ENCODE measurements around the gene LMF1. TPM values are rescaled to one million over a fixed set of nuclear protein-coding genes. Genes with fewer than 3 reads are reported as not detected.

LMF1 gene
- total RNA-seq, 1 donor from 2014 or later: 21.4 TPM

- TF ChIP-seq, protein P1, sequence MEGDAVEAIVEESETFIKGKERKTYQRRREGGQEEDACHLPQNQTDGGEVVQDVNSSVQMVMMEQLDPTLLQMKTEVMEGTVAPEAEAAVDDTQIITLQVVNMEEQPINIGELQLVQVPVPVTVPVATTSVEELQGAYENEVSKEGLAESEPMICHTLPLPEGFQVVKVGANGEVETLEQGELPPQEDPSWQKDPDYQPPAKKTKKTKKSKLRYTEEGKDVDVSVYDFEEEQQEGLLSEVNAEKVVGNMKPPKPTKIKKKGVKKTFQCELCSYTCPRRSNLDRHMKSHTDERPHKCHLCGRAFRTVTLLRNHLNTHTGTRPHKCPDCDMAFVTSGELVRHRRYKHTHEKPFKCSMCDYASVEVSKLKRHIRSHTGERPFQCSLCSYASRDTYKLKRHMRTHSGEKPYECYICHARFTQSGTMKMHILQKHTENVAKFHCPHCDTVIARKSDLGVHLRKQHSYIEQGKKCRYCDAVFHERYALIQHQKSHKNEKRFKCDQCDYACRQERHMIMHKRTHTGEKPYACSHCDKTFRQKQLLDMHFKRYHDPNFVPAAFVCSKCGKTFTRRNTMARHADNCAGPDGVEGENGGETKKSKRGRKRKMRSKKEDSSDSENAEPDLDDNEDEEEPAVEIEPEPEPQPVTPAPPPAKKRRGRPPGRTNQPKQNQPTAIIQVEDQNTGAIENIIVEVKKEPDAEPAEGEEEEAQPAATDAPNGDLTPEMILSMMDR (conservative IDR thresholded peaks at IDR 0.05): no peak
- Mint-ChIP-seq H3K27ac (no peak overlapping the region), H3K4me3 (no peak overlapping the region), H3K36me3 (peaks cover 35% of the 10 kb centered on the region), H3K4me1 (ENCODE audit: unreplicated experiment) (no peaks in the 10 kb centered on the region), H3K27me3 (no peaks in the 10 kb centered on the region), H3K9me3 (peaks cover 16% of the 10 kb centered on the region)
- no peak for DNase-seq (ENCODE audit: extremely low spot score, unreplicated experiment)
Measured at GRCh38 chr16:938752-939151, 32.0 kb downstream of the LMF1 start.

DNA sequence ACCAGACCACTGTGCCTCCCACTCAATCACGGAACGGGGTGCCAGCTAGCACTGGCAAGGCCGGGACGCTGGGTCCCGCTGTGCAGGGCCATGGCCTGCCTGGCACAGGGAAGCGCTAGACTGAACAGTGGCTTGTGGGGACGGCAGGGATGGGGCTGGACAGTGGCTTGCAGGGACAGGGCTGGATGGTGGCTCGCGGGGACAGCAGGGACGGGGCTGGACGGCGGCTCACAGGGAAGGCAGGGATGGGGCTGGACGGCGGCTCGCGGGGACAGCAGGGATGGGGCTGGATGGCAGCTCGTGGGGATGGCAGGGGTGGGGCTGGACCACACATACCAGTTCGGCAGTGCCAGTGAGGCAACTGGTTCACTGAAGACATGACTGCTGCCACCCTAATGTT, 32.6 kb downstream of the LMF1 start:
- TF ChIP-seq, protein P1 (conservative IDR thresholded peaks at IDR 0.05): no peak
- H3K36me3 Mint-ChIP-seq: peaks cover 32% of the 10 kb centered on the region
- no peak overlapping the region for H3K4me3 Mint-ChIP-seq
- no peaks in the 10 kb centered on the region for H3K27me3 Mint-ChIP-seq
- no peak overlapping the region for H3K27ac Mint-ChIP-seq
- DNase-seq (ENCODE audit: extremely low spot score, unreplicated experiment): no peak
- H3K4me1 Mint-ChIP-seq (ENCODE audit: unreplicated experiment): no peaks in the 10 kb centered on the region
- peaks cover 15% of the 10 kb centered on the region for H3K9me3 Mint-ChIP-seq

- Mint-ChIP-seq H3K9me3 (peaks cover 13% of the 10 kb centered on the region), H3K4me3 (no peak overlapping the region), H3K27ac (no peak overlapping the region), H3K27me3 (no peaks in the 10 kb centered on the region), H3K36me3 (peaks cover 30% of the 10 kb centered on the region), H3K4me1 (ENCODE audit: unreplicated experiment) (peaks cover 3% of the 10 kb centered on the region)
- TF ChIP-seq, protein P1 (conservative IDR thresholded peaks at IDR 0.05): no peak
- no peak for DNase-seq (ENCODE audit: extremely low spot score, unreplicated experiment)
Measured at GRCh38 chr16:937723-938122, 33.1 kb downstream of the LMF1 start.

- peaks cover 26% of the 10 kb centered on the region for H3K36me3 Mint-ChIP-seq
- H3K27ac Mint-ChIP-seq: no peak overlapping the region
- peaks cover 9% of the 10 kb centered on the region for H3K9me3 Mint-ChIP-seq
- TF ChIP-seq, protein P1 (conservative IDR thresholded peaks at IDR 0.05): no peak
- no peak for DNase-seq (ENCODE audit: extremely low spot score, unreplicated experiment)
- no peaks in the 10 kb centered on the region for H3K27me3 Mint-ChIP-seq
- no peak overlapping the region for H3K4me3 Mint-ChIP-seq
- H3K4me1 Mint-ChIP-seq (ENCODE audit: unreplicated experiment): peaks cover 5% of the 10 kb centered on the region
Measured at GRCh38 chr16:937311-937710, 33.5 kb downstream of the LMF1 start.

DNA sequence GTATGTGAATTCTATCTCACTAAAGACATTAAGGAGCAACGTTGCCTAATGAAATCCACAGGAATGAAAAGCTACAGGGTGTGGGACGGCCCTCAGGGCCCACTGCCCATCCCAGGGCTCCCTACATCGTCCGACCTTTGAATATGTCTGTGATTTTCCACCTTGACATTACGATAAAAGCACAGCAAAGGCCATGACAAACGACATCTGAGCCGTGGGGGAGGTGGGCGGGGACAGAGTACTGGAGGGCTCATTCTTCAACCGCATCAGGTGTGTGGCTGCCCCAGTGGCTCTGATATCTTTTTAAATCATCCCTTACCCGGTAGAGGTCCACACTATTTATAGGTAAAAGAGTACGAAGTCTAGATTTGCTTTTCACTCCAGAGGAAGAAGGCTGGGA, 35.1 kb downstream of the LMF1 start:
- Mint-ChIP-seq H3K4me3 (no peak overlapping the region), H3K9me3 (no peaks in the 10 kb centered on the region), H3K27me3 (no peaks in the 10 kb centered on the region), H3K36me3 (peaks cover 10% of the 10 kb centered on the region), H3K4me1 (ENCODE audit: unreplicated experiment) (peaks cover 5% of the 10 kb centered on the region), H3K27ac (no peak overlapping the region)
- no peak for DNase-seq (ENCODE audit: extremely low spot score, unreplicated experiment)
- TF ChIP-seq, protein P1 (conservative IDR thresholded peaks at IDR 0.05): no peak

- no peak for DNase-seq (ENCODE audit: extremely low spot score, unreplicated experiment)
- H3K36me3 Mint-ChIP-seq: peaks cover 6% of the 10 kb centered on the region
- H3K27me3 Mint-ChIP-seq: no peaks in the 10 kb centered on the region
- H3K9me3 Mint-ChIP-seq: no peaks in the 10 kb centered on the region
- peaks cover 5% of the 10 kb centered on the region for H3K4me1 Mint-ChIP-seq (ENCODE audit: unreplicated experiment)
- TF ChIP-seq, protein P1 (conservative IDR thresholded peaks at IDR 0.05): no peak
- H3K4me3 Mint-ChIP-seq: no peak overlapping the region
- H3K27ac Mint-ChIP-seq: no peak overlapping the region
Measured at GRCh38 chr16:934178-934577, 36.6 kb downstream of the LMF1 start.
